ENCODE data around the gene LAMB4. TPM values are rescaled to one million over a fixed set of nuclear protein-coding genes. Genes with fewer than 3 reads are reported as not detected.

LAMB4 gene
- total RNA-seq, 1 experiment from 2014 or later: 0.39 TPM

DNA sequence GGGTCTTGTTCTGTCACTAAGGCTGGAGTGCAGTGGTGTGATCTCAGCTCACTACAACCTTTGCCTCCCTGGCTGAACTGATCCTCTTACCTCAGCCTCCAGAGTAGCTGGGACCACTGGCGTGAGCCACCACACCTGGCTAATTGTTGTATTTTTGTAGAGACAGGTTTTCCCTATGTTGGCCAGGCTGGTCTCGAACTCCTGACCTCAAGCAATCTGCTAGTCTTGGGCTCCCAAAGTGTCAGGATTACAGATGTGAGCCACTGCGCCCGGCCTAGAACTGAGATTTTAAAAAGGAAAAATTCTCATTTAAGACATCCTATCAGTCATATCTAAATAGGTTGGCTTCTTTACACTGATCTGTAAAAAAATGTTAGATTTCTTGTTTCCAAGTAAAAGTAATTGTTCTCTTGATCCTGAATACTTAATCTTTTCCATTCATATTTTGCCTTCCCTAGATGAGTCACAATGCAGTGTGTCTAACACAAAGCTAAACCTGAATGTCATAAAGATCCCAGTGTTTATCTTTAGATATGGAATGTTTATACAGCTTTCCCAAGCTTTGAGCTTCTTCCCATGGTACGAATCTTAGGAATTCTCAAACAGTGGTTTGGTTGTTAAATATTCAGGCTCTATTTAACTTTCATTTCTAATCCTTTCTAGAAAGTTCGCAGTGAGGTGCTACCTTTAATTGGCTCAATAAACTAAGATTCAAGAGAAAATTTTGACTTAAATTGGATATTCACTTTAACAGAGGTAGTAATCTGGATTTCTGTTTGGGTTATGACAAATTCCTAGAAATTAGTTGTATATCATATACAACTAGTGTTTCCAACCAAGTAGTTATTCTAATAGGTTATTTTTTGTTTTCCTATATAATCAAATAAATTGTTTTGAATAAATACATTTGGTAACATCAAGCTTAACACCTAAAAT is 115.1 kb downstream of the LAMB4 start:
- peak; percentile 85 for DNase-seq (ENCODE audit: low read depth)

DNA sequence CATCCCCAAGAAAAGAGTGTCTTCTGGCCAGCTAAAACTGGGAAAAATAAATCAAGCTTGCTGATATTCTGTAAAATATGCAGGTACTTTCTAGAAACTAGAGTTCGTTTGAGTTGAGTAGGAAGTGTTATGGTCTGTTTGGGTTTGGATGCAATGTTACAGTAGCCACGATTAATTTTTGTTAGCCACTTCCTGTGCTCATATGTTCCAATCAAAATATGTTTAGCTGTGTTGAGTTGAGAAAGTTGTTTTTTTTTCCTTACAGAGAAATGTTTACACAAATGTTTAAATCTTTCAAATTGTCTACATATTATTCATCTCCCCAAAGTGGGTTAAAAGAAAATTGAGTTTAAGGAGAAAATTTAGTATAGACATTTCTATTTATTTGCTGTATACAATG is 115.9 kb downstream of the LAMB4 start:
- DNase-seq (ENCODE audit: low read depth): peak; percentile 36

DNA sequence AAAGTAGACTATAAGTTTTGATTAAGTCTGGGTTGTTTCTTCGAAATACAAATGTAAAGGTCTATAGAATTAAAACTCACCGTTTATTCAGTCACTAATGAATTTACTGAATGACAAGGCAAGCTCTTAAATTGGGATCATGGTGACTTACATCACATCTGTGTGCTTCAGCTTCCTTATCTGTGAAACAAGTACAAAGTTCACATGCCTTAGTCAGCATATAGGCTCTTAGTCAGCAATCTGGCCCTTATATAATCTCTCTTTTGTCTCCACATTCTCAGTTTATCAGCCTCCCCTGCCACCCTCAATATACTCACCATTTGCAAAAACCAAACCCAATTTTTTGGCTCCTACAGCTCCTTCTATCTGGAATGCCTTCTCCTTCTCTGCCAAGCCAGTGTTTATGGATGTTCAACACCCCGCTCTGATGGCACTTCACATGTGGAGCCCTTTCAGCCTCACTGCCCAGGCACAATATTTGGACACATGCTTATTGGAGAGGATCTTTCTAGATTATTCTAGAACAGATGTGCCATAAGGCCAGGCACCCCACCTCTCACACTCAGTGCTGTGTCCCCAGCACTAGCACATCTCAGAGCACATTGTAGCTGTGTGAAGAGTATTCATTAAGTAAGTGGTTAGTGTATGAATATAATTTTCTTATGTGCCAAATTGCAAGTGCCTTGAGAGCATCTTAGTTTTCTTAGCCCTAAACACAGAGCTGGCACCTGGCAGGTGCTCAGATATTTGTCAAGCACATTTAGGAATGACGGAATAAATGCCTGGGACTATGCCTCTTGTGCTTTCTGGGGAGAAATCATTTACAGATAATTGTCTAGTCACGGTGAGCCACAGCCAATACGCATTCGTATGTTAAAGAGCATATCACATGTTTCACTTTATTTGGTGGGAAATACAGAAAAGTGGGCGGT is 117.4 kb downstream of the LAMB4 start:
- DNase-seq (ENCODE audit: low read depth): peak; percentile 35

DNA sequence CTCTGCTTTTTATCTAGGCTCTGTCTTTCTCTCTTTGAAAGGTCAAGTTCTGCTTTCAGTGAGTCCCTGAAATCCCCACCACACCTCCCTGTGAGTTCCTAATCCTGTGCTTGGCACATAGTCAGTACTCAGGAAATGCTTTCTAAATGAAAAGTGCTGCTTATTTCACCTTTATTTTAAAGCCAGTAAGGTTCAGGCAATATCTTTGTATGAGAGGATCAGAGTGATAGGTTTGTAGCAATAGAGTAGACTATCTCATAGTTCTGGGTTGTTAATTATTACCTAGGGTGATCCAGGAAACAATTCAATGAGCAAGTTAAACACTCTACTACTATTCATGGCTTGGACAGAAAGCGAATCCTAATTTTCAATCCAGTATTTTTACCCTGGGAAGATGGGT is 119.8 kb downstream of the LAMB4 start:
- DNase-seq (ENCODE audit: low read depth): no peak

DNA sequence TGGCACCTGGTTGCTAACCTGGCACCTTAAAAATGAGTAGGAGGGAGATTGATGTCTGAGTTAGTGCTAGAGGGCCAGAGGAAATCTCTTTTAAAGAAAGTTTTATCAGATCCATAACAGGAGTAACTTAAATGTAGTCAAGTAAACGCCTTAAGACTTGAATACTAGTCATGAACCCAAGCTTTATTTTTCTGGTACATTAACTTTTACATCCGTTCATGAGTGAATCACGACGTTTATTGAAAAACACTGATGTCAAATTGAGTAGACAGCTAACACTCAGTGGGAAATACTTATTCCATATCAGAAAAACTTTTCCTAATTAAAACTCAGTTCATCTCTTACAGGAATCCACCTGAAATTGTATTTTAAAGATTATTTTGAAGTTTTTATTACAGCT is 120.3 kb downstream of the LAMB4 start:
- DNase-seq (ENCODE audit: low read depth): no peak

DNA sequence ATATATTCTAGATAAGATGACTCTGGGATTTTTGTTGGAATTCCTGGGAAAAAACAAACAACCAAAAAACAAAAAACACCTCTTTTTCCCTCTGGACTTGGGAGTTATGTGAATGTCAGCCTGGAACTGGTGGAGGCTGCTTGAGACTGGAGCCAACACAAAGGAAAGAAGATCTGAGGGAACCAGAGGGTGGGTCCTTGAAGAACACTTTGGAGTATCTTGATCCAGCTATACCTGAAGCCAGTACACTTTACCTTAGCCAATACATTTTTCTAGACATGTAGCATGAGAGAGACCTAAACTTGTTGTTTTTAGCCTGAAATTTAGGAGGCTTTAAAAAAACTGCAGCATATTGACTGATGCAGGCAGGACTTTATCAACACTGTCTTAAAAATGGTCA is 121.3 kb downstream of the LAMB4 start:
- no peak for DNase-seq (ENCODE audit: low read depth)

DNA sequence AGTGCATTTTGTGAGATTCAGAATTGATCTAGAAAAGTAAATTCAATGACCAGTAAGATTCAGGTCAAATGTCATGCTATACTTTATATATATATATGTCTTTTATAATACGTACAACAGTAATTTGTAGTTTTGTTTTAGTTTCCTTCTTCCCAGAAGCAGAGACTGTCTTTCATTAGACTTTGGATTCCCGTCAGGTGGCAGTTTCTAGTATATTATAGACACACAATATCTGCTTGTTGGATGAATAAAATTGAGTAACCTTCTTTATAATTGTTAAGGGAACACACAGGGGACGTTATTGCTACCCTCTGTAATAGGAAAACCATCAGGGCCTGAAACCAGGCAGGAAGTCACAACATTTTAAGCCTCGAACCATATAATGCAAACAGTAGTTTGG is 121.9 kb downstream of the LAMB4 start:
- DNase-seq (ENCODE audit: low read depth): no peak

DNA sequence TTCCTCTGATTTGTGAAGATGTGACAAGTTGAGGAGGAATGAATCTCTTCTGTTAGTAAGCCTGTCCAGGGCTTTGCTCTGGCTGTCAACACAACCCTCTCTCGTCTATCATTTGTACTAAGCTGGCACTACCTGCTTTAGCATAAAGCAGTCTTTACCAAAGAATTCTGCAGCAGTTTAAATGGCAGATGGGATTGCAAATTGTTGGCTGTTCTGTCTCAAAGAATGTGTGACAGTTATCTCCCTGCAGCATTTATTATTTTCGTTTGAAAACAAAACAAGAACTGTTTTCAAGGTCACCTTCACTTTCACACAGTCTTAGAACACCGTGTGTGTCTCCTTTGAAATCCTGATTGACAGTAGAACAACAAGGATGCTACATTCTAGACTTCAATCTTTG is 122.4 kb downstream of the LAMB4 start:
- DNase-seq (ENCODE audit: low read depth): no peak

DNA sequence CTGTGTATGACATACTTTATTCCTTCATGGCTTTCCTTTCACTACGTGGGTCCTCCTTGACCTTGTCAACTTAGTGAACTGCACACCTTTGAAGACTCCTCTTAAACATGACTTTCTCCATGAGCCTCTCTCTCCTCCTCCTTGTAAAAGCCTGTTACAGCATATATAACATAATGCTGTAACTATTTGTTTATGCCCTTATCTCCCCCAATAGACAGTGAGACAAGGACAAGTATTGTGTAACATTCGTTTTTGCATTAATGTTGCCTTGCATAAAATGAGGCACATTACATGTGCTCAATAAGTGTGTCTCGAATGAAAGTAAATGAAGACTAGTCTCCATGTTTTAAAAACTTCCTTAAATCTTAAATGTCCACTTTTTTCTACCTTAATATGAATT is 122.9 kb downstream of the LAMB4 start:
- DNase-seq (ENCODE audit: low read depth): no peak

DNA sequence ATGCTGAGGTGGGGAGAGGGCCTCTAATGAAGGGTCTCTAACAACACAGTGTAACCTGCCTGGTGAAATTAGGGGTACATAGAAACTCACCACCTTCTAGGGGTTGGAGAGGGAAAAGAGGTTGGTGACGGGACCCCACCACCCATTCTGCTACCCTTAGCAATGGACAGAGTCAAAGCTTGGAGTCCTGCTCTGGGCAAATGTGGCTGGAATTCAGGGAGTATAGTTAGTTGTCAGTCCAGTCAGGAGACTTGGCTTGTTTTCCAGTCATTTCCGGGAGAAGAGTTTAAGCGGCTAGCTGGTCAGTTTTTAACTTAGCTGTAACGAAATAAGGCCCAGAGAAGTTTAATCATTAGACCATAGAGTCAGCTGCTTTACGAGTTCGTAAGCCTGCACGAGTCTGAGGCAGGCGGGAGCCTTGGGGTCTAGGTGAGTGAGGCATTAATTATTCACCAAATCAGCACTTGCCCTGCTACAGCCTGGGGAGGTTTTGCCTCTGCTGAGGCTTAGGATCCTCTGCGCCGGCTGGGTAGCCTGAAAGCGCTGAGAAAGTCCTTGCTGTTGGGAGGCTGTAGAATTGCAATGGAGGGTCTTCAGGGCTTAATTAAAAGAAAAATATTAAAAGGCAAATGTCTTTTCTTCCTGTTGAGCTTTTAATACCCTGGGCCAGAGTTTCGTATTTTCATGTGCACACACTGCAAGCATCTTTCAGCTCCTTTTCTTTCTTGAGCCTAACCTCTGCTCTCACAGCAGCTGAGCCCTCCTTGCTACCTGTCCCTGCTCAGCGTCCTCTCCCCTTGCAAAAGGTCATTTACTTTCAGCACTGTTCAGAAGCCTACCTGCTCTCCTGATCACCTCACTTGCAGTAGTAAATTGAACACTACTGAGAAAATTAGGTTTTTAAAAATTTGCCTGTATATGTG is 125.7 kb downstream of the LAMB4 start:
- DNase-seq (ENCODE audit: low read depth): peak; percentile 93

DNA sequence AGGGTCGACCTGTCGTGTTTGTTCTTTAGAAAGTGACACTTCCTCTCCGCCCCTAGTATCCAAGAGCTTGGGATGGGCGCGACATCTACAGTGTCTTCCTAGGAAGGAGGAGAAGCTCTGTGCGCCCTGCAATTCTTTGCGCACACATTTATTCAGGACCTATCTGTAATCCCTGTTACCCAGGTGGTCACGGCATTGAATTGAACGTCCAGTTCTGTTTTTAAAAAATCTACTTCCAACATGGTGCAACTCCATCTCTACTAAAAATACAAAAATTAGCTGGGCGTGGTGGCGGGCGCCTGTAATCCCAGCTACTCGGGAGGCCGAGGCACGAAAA is 126.6 kb downstream of the LAMB4 start:
- DNase-seq (ENCODE audit: low read depth): no peak

DNA sequence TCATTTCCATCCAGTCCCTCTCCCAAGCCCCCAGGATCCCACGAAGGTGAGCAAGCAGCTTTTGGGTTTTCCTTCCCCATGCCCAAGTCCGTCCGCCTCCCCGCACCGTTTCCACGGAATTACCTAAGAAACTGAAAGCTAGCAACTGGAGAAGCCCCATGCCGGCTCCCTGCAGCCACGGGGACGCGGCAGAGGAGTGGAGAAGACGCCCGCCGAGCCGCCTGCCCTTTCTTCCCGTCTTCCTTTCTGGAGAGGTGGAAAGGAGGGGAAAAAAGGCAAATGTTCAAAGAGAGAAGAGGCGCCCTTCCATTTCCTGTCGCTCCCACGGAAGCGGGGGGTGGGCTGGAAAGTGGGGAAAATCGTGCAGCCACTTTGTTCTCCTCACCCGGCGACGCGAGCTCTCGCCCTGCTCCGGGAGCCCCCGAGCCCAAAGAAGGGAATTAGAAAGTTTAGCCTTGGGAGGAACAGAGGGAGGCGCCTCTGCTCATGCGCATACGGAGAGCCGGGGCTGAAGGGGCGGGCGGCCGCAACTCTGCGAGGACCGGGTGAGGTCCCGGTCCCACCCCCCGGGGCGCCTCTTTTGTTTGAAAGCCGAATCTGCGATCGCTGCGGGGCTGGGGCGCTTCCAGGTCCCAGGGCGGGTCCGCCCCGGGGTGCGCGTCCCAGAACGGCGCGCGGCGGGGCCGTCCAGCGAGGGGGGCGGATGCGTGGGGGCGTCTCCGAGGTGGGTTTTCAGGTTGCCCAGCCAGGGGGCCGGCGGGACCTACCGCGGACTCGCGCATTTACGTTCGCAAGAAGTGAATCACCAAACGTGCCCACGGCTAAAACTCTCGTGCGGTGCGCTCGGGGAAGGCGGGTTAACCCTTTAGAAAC is 127.2 kb downstream of the LAMB4 start, which contains the start of gene LAMB1:
TSS of gene LAMB1 (minus strand) at position 436 of the 873 bp plus-strand sequence. CDS start at position 160, 276 bp downstream.
- DNase-seq (ENCODE audit: low read depth): peak; percentile 85

DNA sequence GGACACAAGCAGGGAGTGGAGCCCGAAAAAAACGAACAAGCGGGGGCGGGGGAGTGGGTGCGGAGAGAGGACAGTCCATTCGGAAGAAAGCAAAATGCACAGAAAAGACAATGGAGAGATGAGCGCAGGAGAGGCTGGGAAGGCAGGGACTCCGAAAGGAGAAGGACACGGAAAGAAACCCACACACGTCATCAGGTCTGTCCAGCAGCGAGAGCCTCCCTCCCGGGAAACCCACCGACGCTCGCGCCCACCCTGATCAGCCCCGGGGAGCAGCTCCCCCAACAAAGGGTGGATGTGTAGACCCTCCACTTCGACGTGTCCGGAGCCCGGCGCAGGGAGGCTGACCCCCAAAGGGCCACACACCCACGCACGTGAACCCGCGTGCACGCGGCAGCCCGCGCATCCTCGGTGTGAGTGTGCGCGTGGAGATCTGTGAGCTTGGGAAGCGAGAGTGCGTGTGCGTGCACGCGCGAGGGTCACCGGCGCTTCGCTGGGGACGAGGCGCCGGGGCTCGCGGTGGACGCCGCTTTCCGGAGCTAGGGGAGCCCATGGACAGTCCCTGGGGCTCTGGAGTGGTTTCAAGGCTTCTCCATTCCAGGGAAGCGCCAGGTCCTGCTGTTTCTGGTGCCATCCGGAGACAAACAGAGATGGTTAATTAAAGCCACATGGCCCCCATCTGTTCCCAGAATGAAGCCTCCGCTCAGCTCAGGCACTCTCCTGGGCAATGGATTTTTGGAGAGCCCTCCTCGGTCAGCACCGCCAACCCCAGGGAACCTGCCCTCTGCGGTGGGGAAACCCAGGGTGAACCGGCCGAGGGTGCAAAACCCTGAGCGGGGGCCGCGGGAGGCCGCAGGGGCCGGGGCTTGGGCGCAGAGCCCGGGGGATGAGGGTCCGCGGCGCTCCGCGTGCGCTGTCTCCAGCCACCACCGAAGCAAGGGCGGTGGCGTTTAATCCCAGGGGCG is 128.1 kb downstream of the LAMB4 start:
- DNase-seq (ENCODE audit: low read depth): peak; percentile 56

DNA sequence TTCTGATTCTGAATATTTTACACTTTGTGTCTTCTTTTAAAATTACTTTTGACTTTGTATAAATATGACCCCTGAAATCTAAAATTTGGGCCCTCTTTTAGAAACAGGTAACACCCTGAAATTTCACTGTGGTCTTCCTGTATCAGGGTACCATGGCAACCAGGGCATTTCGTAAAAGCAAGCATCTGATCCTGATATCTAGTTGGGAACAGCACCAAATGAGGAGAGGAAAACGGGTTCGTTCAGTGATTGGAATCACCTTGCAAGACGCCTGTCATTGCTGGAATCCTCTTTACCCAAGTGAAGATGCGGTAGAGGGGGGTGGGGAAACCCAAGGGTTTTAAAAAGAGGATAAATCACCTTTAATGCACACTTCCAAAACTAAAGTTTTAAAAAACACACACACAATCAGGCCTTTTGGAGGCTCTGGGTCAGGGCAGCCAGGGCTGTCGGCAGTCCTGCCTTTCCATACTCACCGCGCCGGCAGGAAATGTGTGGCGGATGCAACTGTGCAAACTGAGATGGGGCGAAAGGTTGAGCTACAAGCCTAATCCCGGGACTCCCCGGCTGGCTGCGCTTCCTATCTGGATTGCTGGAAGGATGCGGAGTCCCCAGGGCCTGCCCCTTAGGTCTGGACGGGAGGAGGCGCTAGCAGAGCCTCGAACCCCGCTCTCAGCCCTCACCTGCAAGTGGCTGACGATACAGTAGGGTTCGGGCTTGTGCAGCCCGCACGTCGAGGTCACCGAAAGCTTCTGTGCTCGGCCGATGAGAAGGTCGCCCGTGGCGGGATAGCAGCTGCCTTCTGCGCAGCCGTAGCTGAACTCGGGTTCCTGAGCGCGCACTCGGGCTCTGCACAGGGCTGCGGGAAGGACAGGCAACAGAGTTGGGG is 129.0 kb downstream of the LAMB4 start:
- no peak for DNase-seq (ENCODE audit: low read depth)

DNA sequence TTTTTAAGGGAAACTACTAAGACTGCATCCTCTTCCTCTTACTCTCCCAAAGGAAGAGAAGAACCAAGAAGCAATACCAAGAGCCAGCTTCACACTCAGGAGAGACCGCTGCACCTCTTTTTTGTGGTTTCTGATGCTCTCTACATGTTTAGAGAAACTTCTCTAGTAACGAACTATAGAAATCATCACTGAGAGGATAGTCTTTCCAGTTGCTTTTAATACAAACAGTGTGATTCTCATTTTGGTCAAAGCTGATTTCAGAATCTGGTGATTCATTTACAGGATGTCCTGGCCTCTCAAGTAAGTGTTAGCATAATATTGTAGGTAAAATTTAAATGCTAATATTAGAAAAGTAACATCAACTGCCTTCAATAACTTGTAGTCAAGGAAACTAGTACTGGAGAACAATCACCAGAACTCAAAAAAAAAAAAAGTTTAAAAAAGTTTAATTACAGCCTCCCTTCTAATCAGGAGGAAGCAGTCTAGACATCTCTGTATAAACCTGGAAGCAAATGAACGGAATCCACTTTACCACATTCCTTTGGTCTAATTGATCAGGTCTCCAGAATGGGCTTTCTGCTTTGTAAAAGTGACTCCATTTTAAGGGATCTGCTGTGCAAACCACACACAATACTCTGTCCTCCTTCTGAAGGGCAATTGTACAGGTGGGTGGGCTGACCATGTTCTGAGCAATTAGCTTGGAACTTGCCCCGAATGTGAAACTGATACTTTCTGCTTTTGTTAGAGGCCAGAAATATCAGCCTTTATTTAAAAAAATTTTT is 130.2 kb downstream of the LAMB4 start:
- DNase-seq (ENCODE audit: low read depth): peak; percentile 76

DNA sequence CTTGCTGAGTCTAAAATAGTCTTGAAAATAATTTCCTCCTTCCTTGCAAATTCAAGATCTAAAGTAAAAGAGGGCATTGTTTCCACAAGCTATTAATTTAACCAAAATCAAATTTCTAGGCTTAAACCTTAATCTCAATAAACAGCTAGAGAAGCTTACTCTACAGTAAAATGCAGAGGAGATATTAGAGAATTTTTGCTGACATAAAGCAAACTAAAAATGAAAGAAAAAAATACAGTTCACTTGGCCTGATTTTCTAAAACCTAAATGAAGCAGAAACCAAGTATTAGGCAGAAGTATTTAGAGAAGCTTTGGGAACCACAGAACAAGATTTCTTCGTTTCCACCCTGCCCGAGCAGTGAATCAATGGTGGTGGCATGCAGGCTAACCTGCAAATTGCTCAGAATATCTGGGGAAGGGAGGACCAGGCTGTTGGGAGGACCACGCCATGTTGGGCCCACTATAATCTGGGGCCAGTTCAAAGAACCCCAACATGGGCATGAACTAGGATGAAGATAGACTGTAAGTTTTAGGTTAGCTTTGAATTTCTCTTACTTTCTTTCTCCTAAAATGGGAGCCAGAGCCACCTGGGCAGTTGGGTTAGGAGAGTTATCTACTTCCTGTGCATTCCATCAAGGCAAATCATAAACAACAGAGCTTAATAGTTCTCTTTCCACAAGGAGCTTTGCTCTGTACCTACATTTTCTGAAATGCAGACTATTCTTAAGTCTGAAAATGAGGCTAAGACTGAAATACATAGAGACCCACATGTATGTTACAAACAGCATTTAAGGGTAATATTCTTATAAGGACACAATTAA is 131.3 kb downstream of the LAMB4 start:
- DNase-seq (ENCODE audit: low read depth): peak; percentile 66

DNA sequence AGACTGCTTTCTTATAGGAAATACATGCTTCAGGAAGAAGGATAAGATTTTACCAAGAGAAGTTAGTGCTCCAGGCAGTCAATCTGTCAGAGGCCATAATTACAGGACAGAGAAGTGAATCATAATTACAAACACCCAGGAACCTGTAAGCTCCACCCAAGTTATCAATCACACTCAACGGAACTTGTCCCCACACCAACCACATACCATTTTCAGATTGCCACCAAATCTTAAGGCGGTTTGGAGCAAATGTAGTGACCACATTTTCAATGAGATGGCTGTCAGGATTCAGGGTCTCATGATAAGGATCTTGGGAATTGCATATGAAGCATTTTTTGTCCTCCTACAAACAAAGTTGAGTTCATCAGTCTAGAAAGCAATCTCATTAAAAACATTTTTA is 132.0 kb downstream of the LAMB4 start:
- DNase-seq (ENCODE audit: low read depth): peak; percentile 83

Data from M059J (cell line).